K562 (cell line): Measurements from ENCODE around the gene CTDSP1. TPM values are rescaled to one million over a fixed set of nuclear protein-coding genes. Genes with fewer than 3 reads are reported as not detected.

Source experiments
- E2F3 ChIP-seq: fragments of 250-450 bp; sonication (Bioruptor Pico); IDR thresholded peaks from 2 replicates; pipeline ENCODE4 v1.4.0; 2020; ENCODE audit warnings: mild to moderate bottlenecking
- MXI1 ChIP-seq: IDR thresholded peaks from 2 replicates; pipeline ENCODE4 v1.6.1; 2011; ENCODE audit warnings: low read depth, mild to moderate bottlenecking, improper control_type of control experiment, low read length
- NCOA4 ChIP-seq: fragments of 450-650 bp; IDR thresholded peaks from 2 replicates; pipeline ENCODE4 v1.6.1; 2018; ENCODE audit warnings: mild to moderate bottlenecking; ENCODE audit not compliant: partially characterized antibody
- SMARCE1 ChIP-seq: fragments of 450-650 bp; IDR thresholded peaks from 2 replicates; pipeline ENCODE4 v1.7.1; 2016; ENCODE audit warnings: mild to moderate bottlenecking
- STAT5B ChIP-seq: fragments of 250-450 bp; sonication (Bioruptor Pico); IDR thresholded peaks from 2 replicates; pipeline ENCODE4 v1.8.0; 2021; ENCODE audit warnings: mild to moderate bottlenecking, inconsistent platforms
- polyA plus RNA-seq, 8 experiments: library from polyadenylated mRNA; depleted of rRNA in 4 of 8; stranded (reverse) in 5 of 8; unstranded in 3 of 8; fragments of >200 nt; fragmentation: Nextera tagmentation in 2 of 8; fragmentation: Illumina TruSeq in 1 of 8; extraction: Ambion mirVana in 2 of 8; extraction: Trizol in 1 of 8; gene quantifications; 2 replicates each; pipeline versions ENCODE4 v1.2.1 to v1.2.3, GENCODE V29; 2011 to 2014; ENCODE audit warnings: inconsistent platforms in 1 of 8, missing spikeins in 1 of 8
- total RNA-seq, 7 experiments: library from RNA; depleted of rRNA in 6 of 7; stranded (reverse); fragments of >200 nt in 6 of 7; fragmentation: Illumina TruSeq in 2 of 7; extraction: Trizol in 2 of 7; gene quantifications; 2 replicates each; pipeline versions ENCODE4 v1.2.1 to v1.2.3, GENCODE V29; 2011 to 2021; ENCODE audit warnings: low replicate concordance in 1 of 7
- TF ChIP-seq, protein P1 (sequence below): sonication (generic); formaldehyde crosslinking; IDR thresholded peaks from 2 replicates; pipeline ENCODE4 v1.9.0; 2022; ENCODE audit warnings: mild to moderate bottlenecking, missing genetic modification reagents
- TF ChIP-seq, protein P2 (sequence below): fragments of 250-450 bp; sonication (Bioruptor Pico); IDR thresholded peaks from 2 replicates; pipeline ENCODE4 v1.4.0; 2020; ENCODE audit warnings: mild to moderate bottlenecking, moderate library complexity, borderline replicate concordance

The CTDSP1 gene
- total and polyA plus RNA-seq, 9 of the 15 experiments (the other 6 are each of a cell fraction or from before 2014, with no cell fraction given): 2.4 to 74.8 (median 45.8) TPM

DNA sequence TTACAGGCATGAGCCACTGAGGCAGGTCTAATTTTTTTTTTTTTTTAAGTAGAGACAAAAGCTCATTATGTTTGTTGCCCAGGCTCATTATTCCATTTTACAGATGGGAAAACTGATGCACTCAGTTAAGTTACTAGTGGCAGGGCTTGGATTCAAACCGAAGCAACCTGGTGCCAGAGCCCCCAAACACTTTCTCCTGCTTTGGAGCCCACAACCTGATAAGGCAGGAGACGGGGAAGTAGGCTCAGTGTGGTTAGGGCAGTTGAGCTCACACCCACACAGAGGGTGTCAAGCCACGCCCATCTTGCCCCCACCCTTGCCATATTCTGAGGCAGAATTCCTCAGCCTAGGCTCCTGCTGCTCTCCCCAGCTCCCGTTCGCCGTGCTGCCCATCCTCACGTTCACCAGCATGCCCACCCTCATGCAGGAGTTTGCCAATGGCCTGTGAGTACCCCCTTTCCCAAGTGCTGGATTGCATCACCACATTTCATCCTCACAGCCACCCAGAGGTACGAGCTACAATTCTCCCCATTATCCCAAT is 5.8 kb upstream of the CTDSP1 start (continued):
- TF ChIP-seq, protein P1, sequence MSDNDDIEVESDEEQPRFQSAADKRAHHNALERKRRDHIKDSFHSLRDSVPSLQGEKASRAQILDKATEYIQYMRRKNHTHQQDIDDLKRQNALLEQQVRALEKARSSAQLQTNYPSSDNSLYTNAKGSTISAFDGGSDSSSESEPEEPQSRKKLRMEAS: 0 out of 2 replicates have a peak, but pooled peaks have one; percentile 6
- TF ChIP-seq NCOA4 (no peak), E2F3 (CRISPR knock-in tag) (no peak), STAT5B (no peak), MXI1 (no peak), SMARCE1 (0 out of 2 replicates have a peak, but pooled peaks have one; percentile 55)
- TF ChIP-seq, protein P2, sequence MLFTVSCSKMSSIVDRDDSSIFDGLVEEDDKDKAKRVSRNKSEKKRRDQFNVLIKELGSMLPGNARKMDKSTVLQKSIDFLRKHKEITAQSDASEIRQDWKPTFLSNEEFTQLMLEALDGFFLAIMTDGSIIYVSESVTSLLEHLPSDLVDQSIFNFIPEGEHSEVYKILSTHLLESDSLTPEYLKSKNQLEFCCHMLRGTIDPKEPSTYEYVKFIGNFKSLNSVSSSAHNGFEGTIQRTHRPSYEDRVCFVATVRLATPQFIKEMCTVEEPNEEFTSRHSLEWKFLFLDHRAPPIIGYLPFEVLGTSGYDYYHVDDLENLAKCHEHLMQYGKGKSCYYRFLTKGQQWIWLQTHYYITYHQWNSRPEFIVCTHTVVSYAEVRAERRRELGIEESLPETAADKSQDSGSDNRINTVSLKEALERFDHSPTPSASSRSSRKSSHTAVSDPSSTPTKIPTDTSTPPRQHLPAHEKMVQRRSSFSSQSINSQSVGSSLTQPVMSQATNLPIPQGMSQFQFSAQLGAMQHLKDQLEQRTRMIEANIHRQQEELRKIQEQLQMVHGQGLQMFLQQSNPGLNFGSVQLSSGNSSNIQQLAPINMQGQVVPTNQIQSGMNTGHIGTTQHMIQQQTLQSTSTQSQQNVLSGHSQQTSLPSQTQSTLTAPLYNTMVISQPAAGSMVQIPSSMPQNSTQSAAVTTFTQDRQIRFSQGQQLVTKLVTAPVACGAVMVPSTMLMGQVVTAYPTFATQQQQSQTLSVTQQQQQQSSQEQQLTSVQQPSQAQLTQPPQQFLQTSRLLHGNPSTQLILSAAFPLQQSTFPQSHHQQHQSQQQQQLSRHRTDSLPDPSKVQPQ: no peak
